ENCODE results near the gene DAPK1. TPM values are rescaled to one million over a fixed set of nuclear protein-coding genes. Genes with fewer than 3 reads are reported as not detected.
A peak's percentile ranks its signal among the peaks of the same experiment; 100 is the strongest.

Gene DAPK1
- total and polyA plus RNA-seq, 2 donors, result 28.1 to 35.5 TPM

GRCh38 chr9:87599901-87600610 lies 102.4 kb downstream of the DAPK1 start:
- Histone ChIP-seq H3K9me3 (ENCODE audit: control insufficient read depth in 2 of 2, insufficient read depth in 1 of 2, low read length in 1 of 2) (peaks cover 0 to 5% of the 10 kb centered on the region in 2 donors), H3K36me3 (ENCODE audit: control insufficient read depth in 2 of 2, insufficient read depth in 2 of 2, low read length in 1 of 2) (peaks cover 0 to 2% of the 10 kb centered on the region in 2 donors), H3K27ac (ENCODE audit: low read depth in 1 of 2, low read length in 1 of 2) (peak overlapping the region in 1 of 2 donors; percentile 50), H3K4me3 (ENCODE audit: low read length in 2 of 2) (no peak overlapping the region), H3K27me3 (ENCODE audit: control insufficient read depth in 2 of 2, insufficient read depth in 1 of 2, low read length in 1 of 2) (no peaks in the 10 kb centered on the region), H3K4me1 (ENCODE audit: control insufficient read depth in 2 of 2, insufficient read depth in 2 of 2, low read length in 2 of 2) (peaks cover 47 to 93% of the 10 kb centered on the region in 2 donors)
- WGBS, result 95% methylated on average over 17 of the region's 17 CpGs
- no peak for DNase-seq (ENCODE audit: low read depth in 6 of 9, low spot score in 9 of 9)

- Histone ChIP-seq H3K9me3 (ENCODE audit: control insufficient read depth in 2 of 2, insufficient read depth in 1 of 2, low read length in 1 of 2) (peaks cover 0 to 5% of the 10 kb centered on the region in 2 donors), H3K4me1 (ENCODE audit: control insufficient read depth in 2 of 2, insufficient read depth in 2 of 2, low read length in 2 of 2) (peaks cover 49 to 93% of the 10 kb centered on the region in 2 donors), H3K27ac (ENCODE audit: low read depth in 1 of 2, low read length in 1 of 2) (peak overlapping the region in 1 of 2 donors; percentile 39), H3K27me3 (ENCODE audit: control insufficient read depth in 2 of 2, insufficient read depth in 1 of 2, low read length in 1 of 2) (no peaks in the 10 kb centered on the region), H3K4me3 (ENCODE audit: low read length in 2 of 2) (no peak overlapping the region), H3K36me3 (ENCODE audit: control insufficient read depth in 2 of 2, insufficient read depth in 2 of 2, low read length in 1 of 2) (peaks cover 0 to 5% of the 10 kb centered on the region in 2 donors)
- WGBS, result 93% methylated on average over 1 of the region's 1 CpG
- DNase-seq (ENCODE audit: low read depth in 6 of 9, low spot score in 9 of 9), result no peak
Measured at GRCh38 chr9:87601176-87601575, 103.5 kb downstream of the DAPK1 start.

GRCh38 chr9:87601595-87601994 lies 103.9 kb downstream of the DAPK1 start:
- no peak overlapping the region for H3K4me3 ChIP-seq (ENCODE audit: low read length in 2 of 2)
- H3K4me1 ChIP-seq (ENCODE audit: control insufficient read depth in 2 of 2, insufficient read depth in 2 of 2, low read length in 2 of 2), result peaks cover 50 to 91% of the 10 kb centered on the region in 2 donors
- peaks cover 0 to 5% of the 10 kb centered on the region in 2 donors for H3K36me3 ChIP-seq (ENCODE audit: control insufficient read depth in 2 of 2, insufficient read depth in 2 of 2, low read length in 1 of 2)
- no peaks in the 10 kb centered on the region for H3K27me3 ChIP-seq (ENCODE audit: control insufficient read depth in 2 of 2, insufficient read depth in 1 of 2, low read length in 1 of 2)
- WGBS, result 96% methylated on average over 5 of the region's 5 CpGs
- H3K27ac ChIP-seq (ENCODE audit: low read depth in 1 of 2, low read length in 1 of 2), result peak overlapping the region in 1 of 2 donors; percentile 39
- H3K9me3 ChIP-seq (ENCODE audit: control insufficient read depth in 2 of 2, insufficient read depth in 1 of 2, low read length in 1 of 2), result peaks cover 0 to 5% of the 10 kb centered on the region in 2 donors
- DNase-seq (ENCODE audit: low read depth in 6 of 9, low spot score in 9 of 9), result no peak

- no peak overlapping the region for H3K4me3 ChIP-seq (ENCODE audit: low read length in 2 of 2)
- DNase-seq (ENCODE audit: low read depth in 6 of 9, low spot score in 9 of 9), result no peak
- peaks cover 45 to 87% of the 10 kb centered on the region in 2 donors for H3K4me1 ChIP-seq (ENCODE audit: control insufficient read depth in 2 of 2, insufficient read depth in 2 of 2, low read length in 2 of 2)
- WGBS, result 96% methylated on average over 9 of the region's 9 CpGs
- peak overlapping the region in 1 of 2 donors; percentile 97 for H3K27ac ChIP-seq (ENCODE audit: low read depth in 1 of 2, low read length in 1 of 2)
- peaks cover 0 to 3% of the 10 kb centered on the region in 2 donors for H3K9me3 ChIP-seq (ENCODE audit: control insufficient read depth in 2 of 2, insufficient read depth in 1 of 2, low read length in 1 of 2)
- H3K27me3 ChIP-seq (ENCODE audit: control insufficient read depth in 2 of 2, insufficient read depth in 1 of 2, low read length in 1 of 2), result no peaks in the 10 kb centered on the region
- H3K36me3 ChIP-seq (ENCODE audit: control insufficient read depth in 2 of 2, insufficient read depth in 2 of 2, low read length in 1 of 2), result peaks cover 9 to 19% of the 10 kb centered on the region in 2 donors
Measured at GRCh38 chr9:87602933-87603643, 105.4 kb downstream of the DAPK1 start.

- DNase-seq (ENCODE audit: low read depth in 6 of 9, low spot score in 9 of 9), result peak in 8 of 9 donors; percentile 38 to 77 (median 54)
- Histone ChIP-seq H3K36me3 (ENCODE audit: control insufficient read depth in 2 of 2, insufficient read depth in 2 of 2, low read length in 1 of 2) (peaks cover 15 to 28% of the 10 kb centered on the region in 2 donors), H3K4me1 (ENCODE audit: control insufficient read depth in 2 of 2, insufficient read depth in 2 of 2, low read length in 2 of 2) (peaks cover 44 to 85% of the 10 kb centered on the region in 2 donors), H3K9me3 (ENCODE audit: control insufficient read depth in 2 of 2, insufficient read depth in 1 of 2, low read length in 1 of 2) (peaks cover 0 to 3% of the 10 kb centered on the region in 2 donors), H3K27ac (ENCODE audit: low read depth in 1 of 2, low read length in 1 of 2) (peak overlapping the region; percentile 61 to 97), H3K27me3 (ENCODE audit: control insufficient read depth in 2 of 2, insufficient read depth in 1 of 2, low read length in 1 of 2) (no peaks in the 10 kb centered on the region), H3K4me3 (ENCODE audit: low read length in 2 of 2) (peak overlapping the region in 1 of 2 donors; percentile 41)
- 64% methylated on average over 7 of the region's 7 CpGs for WGBS
Measured at GRCh38 chr9:87603854-87604490, 106.3 kb downstream of the DAPK1 start.

- peaks cover 44 to 85% of the 10 kb centered on the region in 2 donors for H3K4me1 ChIP-seq (ENCODE audit: control insufficient read depth in 2 of 2, insufficient read depth in 2 of 2, low read length in 2 of 2)
- H3K4me3 ChIP-seq (ENCODE audit: low read length in 2 of 2), result peak overlapping the region; percentile 14 to 41
- H3K27ac ChIP-seq (ENCODE audit: low read depth in 1 of 2, low read length in 1 of 2), result peak overlapping the region; percentile 83 to 97
- peaks cover 0 to 3% of the 10 kb centered on the region in 2 donors for H3K9me3 ChIP-seq (ENCODE audit: control insufficient read depth in 2 of 2, insufficient read depth in 1 of 2, low read length in 1 of 2)
- peaks cover 19 to 37% of the 10 kb centered on the region in 2 donors for H3K36me3 ChIP-seq (ENCODE audit: control insufficient read depth in 2 of 2, insufficient read depth in 2 of 2, low read length in 1 of 2)
- no peaks in the 10 kb centered on the region for H3K27me3 ChIP-seq (ENCODE audit: control insufficient read depth in 2 of 2, insufficient read depth in 1 of 2, low read length in 1 of 2)
- 62% methylated on average over 23 of the region's 23 CpGs for WGBS
- DNase-seq (ENCODE audit: low read depth in 6 of 9, low spot score in 9 of 9), result peak; percentile 71 to 97 (median 89)
Measured at GRCh38 chr9:87604886-87605588, 107.4 kb downstream of the DAPK1 start.

- 7% methylated on average over 10 of the region's 10 CpGs for WGBS
- H3K4me3 ChIP-seq (ENCODE audit: low read length in 2 of 2), result peak overlapping the region; percentile 14 to 41
- peak in 4 of 9 donors; percentile 42 to 54 (median 48) for DNase-seq (ENCODE audit: low read depth in 6 of 9, low spot score in 9 of 9)
- H3K27ac ChIP-seq (ENCODE audit: low read depth in 1 of 2, low read length in 1 of 2), result peak overlapping the region; percentile 83 to 97
- H3K4me1 ChIP-seq (ENCODE audit: control insufficient read depth in 2 of 2, insufficient read depth in 2 of 2, low read length in 2 of 2), result peaks cover 44 to 85% of the 10 kb centered on the region in 2 donors
- H3K27me3 ChIP-seq (ENCODE audit: control insufficient read depth in 2 of 2, insufficient read depth in 1 of 2, low read length in 1 of 2), result no peaks in the 10 kb centered on the region
- H3K9me3 ChIP-seq (ENCODE audit: control insufficient read depth in 2 of 2, insufficient read depth in 1 of 2, low read length in 1 of 2), result peaks cover 0 to 3% of the 10 kb centered on the region in 2 donors
- H3K36me3 ChIP-seq (ENCODE audit: control insufficient read depth in 2 of 2, insufficient read depth in 2 of 2, low read length in 1 of 2), result peaks cover 21 to 43% of the 10 kb centered on the region in 2 donors
Measured at GRCh38 chr9:87605676-87606075, 108.0 kb downstream of the DAPK1 start.

GRCh38 chr9:87606841-87607521 lies 109.3 kb downstream of the DAPK1 start:
- Histone ChIP-seq H3K9me3 (ENCODE audit: control insufficient read depth in 2 of 2, insufficient read depth in 1 of 2, low read length in 1 of 2) (peaks cover 0 to 3% of the 10 kb centered on the region in 2 donors), H3K4me3 (ENCODE audit: low read length in 2 of 2) (no peak overlapping the region), H3K27me3 (ENCODE audit: control insufficient read depth in 2 of 2, insufficient read depth in 1 of 2, low read length in 1 of 2) (no peaks in the 10 kb centered on the region), H3K27ac (ENCODE audit: low read depth in 1 of 2, low read length in 1 of 2) (peak overlapping the region in 1 of 2 donors; percentile 61), H3K4me1 (ENCODE audit: control insufficient read depth in 2 of 2, insufficient read depth in 2 of 2, low read length in 2 of 2) (peaks cover 40 to 81% of the 10 kb centered on the region in 2 donors), H3K36me3 (ENCODE audit: control insufficient read depth in 2 of 2, insufficient read depth in 2 of 2, low read length in 1 of 2) (peaks cover 24 to 48% of the 10 kb centered on the region in 2 donors)
- no peak for DNase-seq (ENCODE audit: low read depth in 6 of 9, low spot score in 9 of 9)
- 99% methylated on average over 3 of the region's 3 CpGs for WGBS

Data from thymus (tissue), 11 donors.